ENCODE data around the gene REELD1.
A peak's percentile ranks its signal among the peaks of the same experiment; 100 is the strongest.

REELD1 gene

GRCh38 chr4:146229406-146229805 lies 15.1 kb downstream of the REELD1 start:
- DNase-seq, result no peak

GRCh38 chr4:146232131-146232722 lies 17.9 kb downstream of the REELD1 start:
- no peak for DNase-seq

GRCh38 chr4:146235654-146236177 lies 21.4 kb downstream of the REELD1 start:
- no peak for DNase-seq

GRCh38 chr4:146236216-146236615 lies 21.9 kb downstream of the REELD1 start:
- DNase-seq, result no peak

- no peak for DNase-seq
Measured at GRCh38 chr4:146237092-146237491, 22.8 kb downstream of the REELD1 start.

GRCh38 chr4:146238107-146238506 lies 23.8 kb downstream of the REELD1 start:
- DNase-seq, result no peak

- DNase-seq, result no peak
Measured at GRCh38 chr4:146243141-146243882, 29.0 kb downstream of the REELD1 start.

GRCh38 chr4:146243883-146244277 lies 29.5 kb downstream of the REELD1 start:
- DNase-seq, result no peak

GRCh38 chr4:146244496-146244895 lies 30.2 kb downstream of the REELD1 start:
- no peak for DNase-seq

GRCh38 chr4:146245246-146245645 lies 30.9 kb downstream of the REELD1 start:
- no peak for DNase-seq

GRCh38 chr4:146245850-146246249 lies 31.5 kb downstream of the REELD1 start:
- DNase-seq, result no peak

GRCh38 chr4:146246381-146246780 lies 32.0 kb downstream of the REELD1 start:
- no peak for DNase-seq

GRCh38 chr4:146247356-146247755 lies 33.0 kb downstream of the REELD1 start:
- DNase-seq, result no peak

GRCh38 chr4:146252969-146253611 lies 38.8 kb downstream of the REELD1 start:
- no peak for DNase-seq

- no peak for DNase-seq
Measured at GRCh38 chr4:146255463-146255862, 41.1 kb downstream of the REELD1 start.

- no peak for DNase-seq
Measured at GRCh38 chr4:146255874-146256273, 41.5 kb downstream of the REELD1 start.

- peak; percentile 1 for DNase-seq
Measured at GRCh38 chr4:146256328-146256727, 42.0 kb downstream of the REELD1 start.

- DNase-seq, result no peak
Measured at GRCh38 chr4:146257511-146257910, 43.2 kb downstream of the REELD1 start.

GRCh38 chr4:146260521-146260920 lies 46.2 kb downstream of the REELD1 start:
- no peak for DNase-seq

GRCh38 chr4:146261041-146261440 lies 46.7 kb downstream of the REELD1 start:
- no peak for DNase-seq

GRCh38 chr4:146263793-146264192 lies 49.5 kb downstream of the REELD1 start:
- DNase-seq, result no peak

GRCh38 chr4:146265950-146266490 lies 51.7 kb downstream of the REELD1 start:
- DNase-seq, result no peak

- no peak for DNase-seq
Measured at GRCh38 chr4:146267826-146268225, 53.5 kb downstream of the REELD1 start.

GRCh38 chr4:146269228-146269653 lies 54.9 kb downstream of the REELD1 start:
- no peak for DNase-seq

All from NCI-H2081 treated with DMSO at 0.1 percent for 48 hours (cell line).